Pancreas (tissue), 10 donors: ENCODE data around the gene MRPS16. TPM values are rescaled to one million over a fixed set of nuclear protein-coding genes. Genes with fewer than 3 reads are reported as not detected.
"Not testable (repeated sequence)": the region's sequence is repeated elsewhere in the genome, so short reads cannot be mapped to it uniquely, and the experiment has no call there.

Experiments used
- ATAC-seq, 4 donors: fragments of 200-7000 bp; cut with Tn5 transposase; one replicate each; pipeline versions ENCODE4 v1.8.0 to v1.9.1; 2020; ENCODE audit warnings: mild to moderate bottlenecking in 4 of 4, moderate library complexity in 4 of 4
- DNase-seq, 6 donors: peaks; one replicate each; pipeline ENCODE4 v3.0.0-alpha.2; 2020
- FAIRE-seq: peaks from 2 replicates; lab custom pipeline; 2012; peaks lifted over from hg19 to GRCh38; lab: Jason Lieb, UNC
- H3K27ac ChIP-seq, 4 donors: fragments of 200-600 bp; sonication (generic); 1 replicate in 3 of 4; 2 replicates in 1 of 4; pipeline versions ENCODE4 v1.5.0 to v1.8.0; 2020
- H3K27me3 ChIP-seq, 4 donors: fragments of 200-600 bp; one replicate each; pipeline ENCODE4 v1.8.0; 2021
- H3K36me3 ChIP-seq, 3 donors: fragments of 200-600 bp; sonication (generic) in 1 of 3; one replicate each; pipeline versions ENCODE4 v1.5.0 to v1.8.0; 2020 to 2021
- H3K4me1 ChIP-seq, 3 donors: fragments of 200-600 bp; one replicate each; pipeline ENCODE4 v1.8.0; 2021
- H3K4me3 ChIP-seq, 4 donors: fragments of 200-600 bp; sonication (generic) in 2 of 4; one replicate each; pipeline versions ENCODE4 v1.5.0 to v1.8.0; 2020 to 2021
- H3K9me3 ChIP-seq, 4 donors: fragments of 200-600 bp; one replicate each; pipeline ENCODE4 v1.8.0; 2021
- CTCF ChIP-seq, 4 donors: fragments of 200-600 bp; sonication (generic) in 3 of 4; IDR thresholded peaks; one replicate each; pipeline versions ENCODE4 v1.5.0 to v1.8.0; 2021; ENCODE audit warnings: antibody characterized with exemption in 4 of 4
- WGBS, 2 donors: extraction: QIAGEN DNeasy Blood & Tissue Kit; methylation state at CpG; one replicate each; pipeline ENCODE4 v1.1.7; 2013; 5-methylcytosine and 5-hydroxymethylcytosine counted together
- intact Hi-C, 3 donors: fragments of 100-400 bp; cut with DNase I; formaldehyde crosslinking; loops; one replicate each; pipeline versions ENCODE4 v1.11.1 to v1.14.2; 2022
- polyA plus RNA-seq, 2 donors: library from polyadenylated mRNA; stranded (reverse); fragments of 200-250 nt; gene quantifications; one replicate each; pipeline ENCODE4 v1.2.3, GENCODE V29; 2013
- total RNA-seq, 6 donors: library from RNA; stranded (reverse); fragmentation: NEBNext Ultra II Directional in 4 of 6; extraction: Animal tissue kit (Norgen Biotek cat#: 25700) in 4 of 6; gene quantifications; one replicate each; pipeline versions ENCODE4 v1.2.1 to v1.2.4, GENCODE V29; 2021 to 2023
- donor health status: healthy with polysubstance abuse.
- donor health status: DM: no; HTN: no; CAD: no; lungs with moderate emphysema.
- donor health status: DM: no; HTN: no; CAD: no.
- donor health status: control.
- donor health status: control.
- donor health status: Bipolar disorder and iron deficiency.
- donor health status: DM: yes; HTN: yes; CAD: no.
- donor health status: DM: no; HTN: no; CAD: no.
- donor health status: DM: no; HTN: no; CAD: no.
- donor health status: DM: yes; HTN: yes; CAD: no.

MRPS16 gene
- total and polyA plus RNA-seq, 8 donors, result 24.1 to 46.0 (median 38.5) TPM

- intact Hi-C loops, result no loop called here
- Histone ChIP-seq H3K4me3 (no peak overlapping the region), H3K4me1 (no peaks in the 10 kb centered on the region), H3K9me3 (no peaks in the 10 kb centered on the region), H3K36me3 (no peaks in the 10 kb centered on the region), H3K27ac (no peak overlapping the region), H3K27me3 (no peaks in the 10 kb centered on the region)
- DNase-seq (no peak), ATAC-seq (no peak), FAIRE-seq (no peak)
- TF ChIP-seq CTCF (IDR thresholded peaks at IDR 0.05), result no peak
- WGBS, 2 donors, result 67 to 76% methylated on average over 4 of the region's 4 CpGs
Measured at GRCh38 chr10:73262105-73262730, 9.8 kb upstream of the MRPS16 start.

- Histone ChIP-seq H3K4me1 (no peaks in the 10 kb centered on the region), H3K4me3 (no peak overlapping the region), H3K36me3 (no peaks in the 10 kb centered on the region), H3K27me3 (no peaks in the 10 kb centered on the region), H3K9me3 (no peaks in the 10 kb centered on the region), H3K27ac (no peak overlapping the region)
- WGBS, 2 donors, result 84 to 93% methylated on average over 9 of the region's 9 CpGs
- ATAC-seq, result no peak
- no peak for FAIRE-seq
- no peak for DNase-seq
- TF ChIP-seq CTCF (IDR thresholded peaks at IDR 0.05), result no peak
- intact Hi-C loops, result no loop called here
Measured at GRCh38 chr10:73261362-73261995, 9.0 kb upstream of the MRPS16 start.

- FAIRE-seq, H3K9me3 ChIP-seq, H3K36me3 ChIP-seq, intact Hi-C loops, H3K4me1 ChIP-seq, ATAC-seq, H3K27ac ChIP-seq, DNase-seq, H3K4me3 ChIP-seq, H3K27me3 ChIP-seq: not testable (repeated sequence)
- 96 to 97% methylated on average over 10 of the region's 10 CpGs for WGBS, 2 donors
Measured at GRCh38 chr10:73258612-73259011, 6.2 kb upstream of the MRPS16 start.

- H3K9me3 ChIP-seq, result no peaks in the 10 kb centered on the region
- no peaks in the 10 kb centered on the region for H3K27me3 ChIP-seq
- intact Hi-C loops, result no loop called here
- H3K36me3 ChIP-seq, result no peaks in the 10 kb centered on the region
- FAIRE-seq (no peak), DNase-seq (no peak), ATAC-seq (peak in 2 of 4 donors; percentile 0 to 4)
- peaks cover 0 to 16% (median 10%) of the 10 kb centered on the region in 3 donors for H3K4me1 ChIP-seq
- peak overlapping the region in 2 of 4 donors; percentile 53 to 86 for H3K27ac ChIP-seq
- WGBS, 2 donors, result 0% methylated on average over 4 of the region's 4 CpGs
- H3K4me3 ChIP-seq, result peak overlapping the region; percentile 58 to 98 (median 79)
- TF ChIP-seq CTCF (IDR thresholded peaks at IDR 0.05), result no peak
Measured at GRCh38 chr10:73253225-73253555, 746 bp upstream of the MRPS16 start.

- peaks cover 0 to 22% (median 10%) of the 10 kb centered on the region in 3 donors for H3K4me1 ChIP-seq
- intact Hi-C loops, result no loop called here
- H3K9me3 ChIP-seq, result no peaks in the 10 kb centered on the region
- no peaks in the 10 kb centered on the region for H3K36me3 ChIP-seq
- ATAC-seq, result peak in 1 of 4 donors; percentile 2
- H3K4me3 ChIP-seq, result peak overlapping the region; percentile 58 to 98 (median 79)
- H3K27me3 ChIP-seq, result no peaks in the 10 kb centered on the region
- FAIRE-seq, result no peak
- TF ChIP-seq CTCF (IDR thresholded peaks at IDR 0.05), result no peak
- DNase-seq, result peak in 1 of 6 donors; percentile 39
- 7 to 10% methylated on average over 23 of the region's 23 CpGs for WGBS, 2 donors
- H3K27ac ChIP-seq, result peak overlapping the region; percentile 53 to 86 (median 82)
Measured at GRCh38 chr10:73251683-73252444, 580 bp downstream of the MRPS16 start.
